PFSK-1 (cell line): ENCODE data around the gene CALML6.

Source experiments
- FOXP2 ChIP-seq: optimal IDR thresholded peaks from 2 replicates; pipeline ENCODE3; 2011; ENCODE audit warnings: borderline replicate concordance, control low read depth, inconsistent platforms; ENCODE audit not compliant: insufficient read depth; ENCODE audit errors: extremely low read length, extremely low read depth
- POLR2AphosphoS5 ChIP-seq: IDR thresholded peaks from 2 replicates; pipeline ENCODE4 v1.6.1; 2012; ENCODE audit warnings: low read depth, mild to moderate bottlenecking, control low read depth, low read length, moderate library complexity
- TAF1 ChIP-seq: IDR thresholded peaks from 2 replicates; pipeline ENCODE4 v1.6.1; 2012; ENCODE audit warnings: low read length, control low read depth, borderline replicate concordance; ENCODE audit not compliant: insufficient read depth
- TF ChIP-seq, protein P1 (sequence below), 2 experiments: IDR thresholded peaks; 2 replicates each; pipeline versions ENCODE4 v1.6.1 to v1.8.0; 2011 to 2012; ENCODE audit warnings: low read depth in 2 of 2, low read length in 2 of 2, control low read depth in 1 of 2, inconsistent platforms in 1 of 2, mild to moderate bottlenecking in 1 of 2, moderate library complexity in 1 of 2; ENCODE audit not compliant: insufficient read depth in 1 of 2

GRCh38 chr1:1945782-1946393, 30.8 kb downstream of the CALML6 start:
- TF ChIP-seq, protein P1, sequence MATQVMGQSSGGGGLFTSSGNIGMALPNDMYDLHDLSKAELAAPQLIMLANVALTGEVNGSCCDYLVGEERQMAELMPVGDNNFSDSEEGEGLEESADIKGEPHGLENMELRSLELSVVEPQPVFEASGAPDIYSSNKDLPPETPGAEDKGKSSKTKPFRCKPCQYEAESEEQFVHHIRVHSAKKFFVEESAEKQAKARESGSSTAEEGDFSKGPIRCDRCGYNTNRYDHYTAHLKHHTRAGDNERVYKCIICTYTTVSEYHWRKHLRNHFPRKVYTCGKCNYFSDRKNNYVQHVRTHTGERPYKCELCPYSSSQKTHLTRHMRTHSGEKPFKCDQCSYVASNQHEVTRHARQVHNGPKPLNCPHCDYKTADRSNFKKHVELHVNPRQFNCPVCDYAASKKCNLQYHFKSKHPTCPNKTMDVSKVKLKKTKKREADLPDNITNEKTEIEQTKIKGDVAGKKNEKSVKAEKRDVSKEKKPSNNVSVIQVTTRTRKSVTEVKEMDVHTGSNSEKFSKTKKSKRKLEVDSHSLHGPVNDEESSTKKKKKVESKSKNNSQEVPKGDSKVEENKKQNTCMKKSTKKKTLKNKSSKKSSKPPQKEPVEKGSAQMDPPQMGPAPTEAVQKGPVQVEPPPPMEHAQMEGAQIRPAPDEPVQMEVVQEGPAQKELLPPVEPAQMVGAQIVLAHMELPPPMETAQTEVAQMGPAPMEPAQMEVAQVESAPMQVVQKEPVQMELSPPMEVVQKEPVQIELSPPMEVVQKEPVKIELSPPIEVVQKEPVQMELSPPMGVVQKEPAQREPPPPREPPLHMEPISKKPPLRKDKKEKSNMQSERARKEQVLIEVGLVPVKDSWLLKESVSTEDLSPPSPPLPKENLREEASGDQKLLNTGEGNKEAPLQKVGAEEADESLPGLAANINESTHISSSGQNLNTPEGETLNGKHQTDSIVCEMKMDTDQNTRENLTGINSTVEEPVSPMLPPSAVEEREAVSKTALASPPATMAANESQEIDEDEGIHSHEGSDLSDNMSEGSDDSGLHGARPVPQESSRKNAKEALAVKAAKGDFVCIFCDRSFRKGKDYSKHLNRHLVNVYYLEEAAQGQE (IDR thresholded peaks at IDR 0.05; ENCODE audit: insufficient read depth in 1 of 2, low read depth in 2 of 2, low read length in 2 of 2): no peak
- TF ChIP-seq TAF1 (no peak), POLR2AphosphoS5 (no peak), FOXP2 (no peak)
